Fibroblast of upper back skin (primary cell): ENCODE measurements around the gene MRRF.
A peak's percentile ranks its signal among the peaks of the same experiment; 100 is the strongest.

Source experiments
- DNase-seq: peaks from one replicate; pipeline ENCODE4 v3.0.0-alpha.2; 2013

Gene MRRF

GRCh38 chr9:122228568-122229484 is 35.9 kb upstream of the MRRF start, which contains the start of gene LHX6:
Gene LHX6 (minus strand): TSS chr9:122228957. CDS start chr9:122228740, 217 bp downstream.
- DNase-seq, result peak; percentile 36

- no peak for DNase-seq
Observed at GRCh38 chr9:122229485-122229837, 35.2 kb upstream of the MRRF start.

DNA sequence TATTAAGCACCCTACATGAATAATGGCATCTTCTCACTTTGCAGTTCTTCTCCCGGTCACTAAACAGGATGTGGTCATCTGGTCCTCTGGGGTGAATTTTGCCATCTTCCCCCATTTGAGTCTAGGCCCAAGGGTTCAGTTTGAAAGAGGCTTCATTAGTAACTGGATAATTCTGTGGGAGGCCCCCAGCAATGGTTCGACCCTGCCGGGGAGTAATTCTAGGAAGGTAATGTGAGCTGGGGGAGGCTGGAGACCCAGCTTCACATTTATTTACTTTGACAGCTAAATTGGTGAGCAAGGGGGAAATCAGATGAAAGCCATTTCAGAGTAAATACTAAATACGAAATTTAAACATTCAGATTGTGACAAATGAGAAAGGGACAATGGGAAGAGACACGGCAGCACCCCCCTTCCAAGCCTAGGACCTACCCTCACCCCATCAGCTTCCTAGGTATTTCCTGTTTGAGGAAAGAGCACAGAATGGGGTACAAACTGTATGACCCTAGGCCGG is 31.8 kb upstream of the MRRF start:
- no peak for DNase-seq

DNA sequence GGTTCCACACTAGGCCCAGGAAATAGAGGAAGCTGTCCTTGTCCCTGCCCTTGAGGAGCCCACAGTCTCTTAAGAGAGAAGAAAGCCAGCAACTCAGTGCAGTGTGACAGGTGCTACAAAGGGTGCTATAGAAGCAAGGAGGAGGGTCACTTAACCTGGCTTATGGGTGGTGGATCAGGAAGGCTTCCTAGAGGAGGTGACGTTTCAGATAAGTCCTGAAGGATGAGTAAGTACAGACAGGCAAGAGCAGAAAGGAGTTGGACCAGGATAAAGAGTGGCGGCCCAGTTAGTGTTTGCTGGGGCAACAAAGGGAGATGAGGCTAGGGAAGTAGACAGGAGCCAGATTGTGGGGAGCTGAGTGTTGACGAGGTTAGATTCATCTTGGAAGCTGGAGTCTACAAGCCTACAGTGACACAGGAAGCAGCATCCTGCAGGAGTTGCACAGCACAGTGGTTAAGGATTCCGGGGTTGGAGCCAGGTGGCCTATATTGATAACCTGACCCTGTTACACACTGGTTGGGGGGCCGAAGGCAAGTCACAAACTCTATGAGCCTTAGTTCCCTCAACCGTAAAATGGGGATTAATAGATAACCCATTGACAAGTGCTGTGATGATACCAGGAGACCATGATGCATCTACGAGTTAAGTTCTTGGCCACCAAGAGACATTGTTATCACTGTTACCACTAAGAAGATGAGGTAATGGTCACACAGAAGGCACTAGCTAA is 30.5 kb upstream of the MRRF start:
- DNase-seq, result no peak

- DNase-seq, result no peak
Observed at GRCh38 chr9:122236681-122237080, 28.0 kb upstream of the MRRF start.

DNA sequence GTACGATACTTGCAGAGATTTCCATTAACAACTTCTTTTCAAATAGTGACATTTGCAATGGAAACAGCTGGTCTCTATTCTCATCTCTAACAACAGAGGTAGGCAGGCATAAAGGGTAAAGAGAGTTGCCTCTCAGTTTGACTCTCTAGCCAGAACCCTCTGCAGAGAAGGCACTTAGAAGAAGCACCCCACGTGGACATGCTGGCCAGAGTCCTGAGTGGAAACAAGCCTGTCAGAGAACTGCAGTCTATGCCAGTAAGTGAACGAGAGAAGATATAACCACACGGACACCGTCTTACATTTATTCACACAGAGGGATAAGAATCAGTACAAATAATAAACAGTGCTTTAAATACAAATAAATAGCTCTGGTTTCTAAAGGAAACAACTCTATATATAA is 25.0 kb upstream of the MRRF start:
- no peak for DNase-seq

DNA sequence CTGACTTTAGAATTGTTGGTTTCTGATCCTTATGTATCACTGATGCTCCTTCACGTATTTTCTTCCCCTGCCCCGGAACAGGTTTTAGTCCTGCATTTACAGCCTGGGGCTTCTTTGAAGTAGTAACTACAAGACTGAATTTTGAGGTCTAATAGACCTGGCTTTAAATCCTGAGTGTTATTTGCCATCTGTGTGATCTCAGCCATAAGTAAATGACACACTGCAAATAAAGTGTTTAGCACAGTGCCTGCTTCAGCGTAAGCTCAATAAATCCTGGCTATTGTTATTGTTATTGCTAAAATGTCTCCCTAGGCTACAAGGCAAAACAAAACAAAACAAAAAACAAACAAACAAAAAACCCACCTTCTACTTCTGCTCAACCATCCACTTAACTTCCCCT is 20.3 kb upstream of the MRRF start:
- DNase-seq, result no peak

- no peak for DNase-seq
Observed at GRCh38 chr9:122246666-122247065, 18.0 kb upstream of the MRRF start.

GRCh38 chr9:122248448-122248865 is 16.2 kb upstream of the MRRF start:
- DNase-seq, result no peak

- no peak for DNase-seq
Observed at GRCh38 chr9:122251351-122251750, 13.3 kb upstream of the MRRF start.

GRCh38 chr9:122252796-122253195 is 11.9 kb upstream of the MRRF start:
- no peak for DNase-seq

GRCh38 chr9:122254761-122255160 is 9.9 kb upstream of the MRRF start:
- no peak for DNase-seq

- DNase-seq, result no peak
Observed at GRCh38 chr9:122256206-122256605, 8.5 kb upstream of the MRRF start.

DNA sequence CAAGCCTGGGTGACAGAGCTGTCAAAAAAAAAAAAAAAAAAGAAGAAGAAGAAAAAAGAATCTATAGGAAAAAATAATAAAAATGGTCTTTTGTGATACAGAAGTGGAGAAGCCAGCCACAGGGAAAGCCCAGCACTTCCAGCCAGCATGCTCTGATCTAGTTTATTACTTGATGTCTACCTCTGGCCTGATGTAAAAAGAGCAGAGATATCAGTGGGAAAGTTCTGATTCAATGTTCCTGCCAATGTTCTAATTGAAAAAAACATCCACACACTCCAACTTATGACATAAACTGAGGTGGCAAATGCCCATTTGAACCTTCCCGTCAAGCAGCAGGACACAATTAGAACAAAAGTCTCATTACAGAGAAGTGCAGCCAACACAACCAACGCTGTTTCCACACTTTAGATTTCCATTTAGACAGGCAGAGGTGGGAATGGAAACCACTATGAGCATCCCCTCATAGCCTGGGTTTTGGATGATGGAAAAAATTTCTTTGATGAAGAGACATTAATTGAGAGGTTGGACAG is 5.7 kb upstream of the MRRF start:
- DNase-seq, result no peak

- DNase-seq, result peak; percentile 46
Observed at GRCh38 chr9:122261469-122261881, 3.2 kb upstream of the MRRF start.

- no peak for DNase-seq
Observed at GRCh38 chr9:122262073-122262472, 2.6 kb upstream of the MRRF start.

DNA sequence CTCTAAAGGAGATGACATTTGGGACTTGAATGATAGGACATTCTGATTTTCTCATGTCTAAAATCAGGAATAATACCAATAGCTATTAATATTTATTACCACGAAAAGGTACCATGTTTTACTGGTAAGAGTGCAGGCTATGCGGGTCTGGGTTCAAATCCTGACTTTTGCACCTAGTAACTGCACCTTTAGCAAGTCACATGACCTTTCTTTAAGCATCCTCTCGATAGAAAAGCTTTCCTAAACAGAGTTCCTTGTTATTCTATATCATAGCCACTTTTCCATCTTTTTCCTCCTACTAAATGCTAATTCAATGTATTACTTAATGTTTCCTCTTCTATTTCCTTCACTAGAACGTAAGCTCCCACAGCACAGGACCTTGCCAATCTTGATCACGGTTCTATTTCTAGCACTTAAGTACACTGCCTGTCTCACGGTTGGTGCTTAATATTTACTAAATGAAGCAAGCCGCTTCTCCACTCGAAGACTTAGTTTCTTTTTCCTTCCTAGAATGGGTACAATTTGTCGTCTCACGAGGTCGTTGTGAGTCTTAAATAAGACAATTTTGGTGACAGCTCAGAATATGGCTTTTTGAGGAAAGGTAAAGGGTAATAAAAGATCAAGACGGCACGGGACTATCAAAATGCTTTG is 858 bp upstream of the MRRF start:
- peak; percentile 1 for DNase-seq

GRCh38 chr9:122265149-122265915 is 650 bp downstream of the MRRF start:
- peak; percentile 13 for DNase-seq

DNA sequence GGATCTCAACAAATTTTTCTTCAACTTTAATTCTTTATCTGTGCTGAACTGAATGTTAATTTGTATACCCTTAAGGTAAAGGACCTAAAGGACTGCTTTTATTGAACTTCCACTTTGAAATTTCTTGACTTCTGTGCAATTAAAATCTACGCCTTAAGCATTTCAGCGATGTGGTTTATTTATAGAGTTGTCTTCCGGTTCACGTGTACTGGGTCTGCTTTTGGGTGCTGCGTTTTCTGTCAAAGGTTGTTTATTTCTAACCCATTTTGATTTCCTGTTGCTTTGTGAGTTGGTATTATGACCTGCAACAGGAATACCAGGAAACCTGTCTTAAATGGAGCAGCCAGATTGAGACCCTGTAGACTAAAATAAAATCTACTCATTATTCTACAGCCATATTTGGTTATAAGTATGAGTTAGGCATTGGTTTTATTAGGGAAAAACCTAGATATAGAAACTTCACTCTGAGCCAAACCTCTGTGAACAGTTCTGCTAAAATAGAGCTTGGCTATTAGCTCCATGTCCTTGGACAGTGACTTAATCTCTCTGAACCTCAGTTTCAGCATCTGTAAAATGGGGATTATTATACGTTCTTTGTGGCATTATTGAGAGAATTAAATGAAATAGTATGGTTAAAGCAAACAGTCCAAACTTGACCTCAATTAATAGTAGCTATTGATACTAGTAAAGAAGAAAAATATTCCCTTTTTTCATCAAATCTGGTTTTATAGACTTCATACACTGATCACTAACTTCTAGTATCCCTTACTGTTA is 3.5 kb downstream of the MRRF start:
- DNase-seq, result no peak

DNA sequence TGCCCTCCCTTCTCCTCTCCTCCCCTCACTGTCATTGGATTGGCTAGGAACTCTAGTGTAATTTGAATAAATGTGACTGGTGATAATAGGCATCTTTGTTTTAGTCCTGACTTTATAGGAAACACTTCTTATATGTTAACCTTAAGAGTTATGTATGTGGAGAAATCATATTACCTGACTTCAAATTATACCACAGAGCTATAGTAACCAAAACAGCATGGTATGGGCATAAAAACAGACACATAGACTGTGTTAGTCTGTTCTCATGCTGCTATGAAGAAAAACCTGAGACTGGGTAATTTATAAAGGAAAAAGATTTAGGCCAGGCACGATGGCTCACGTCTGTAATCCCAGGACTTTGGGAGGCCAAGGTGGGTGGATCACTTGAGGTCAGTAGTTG is 9.4 kb downstream of the MRRF start:
- DNase-seq, result no peak

DNA sequence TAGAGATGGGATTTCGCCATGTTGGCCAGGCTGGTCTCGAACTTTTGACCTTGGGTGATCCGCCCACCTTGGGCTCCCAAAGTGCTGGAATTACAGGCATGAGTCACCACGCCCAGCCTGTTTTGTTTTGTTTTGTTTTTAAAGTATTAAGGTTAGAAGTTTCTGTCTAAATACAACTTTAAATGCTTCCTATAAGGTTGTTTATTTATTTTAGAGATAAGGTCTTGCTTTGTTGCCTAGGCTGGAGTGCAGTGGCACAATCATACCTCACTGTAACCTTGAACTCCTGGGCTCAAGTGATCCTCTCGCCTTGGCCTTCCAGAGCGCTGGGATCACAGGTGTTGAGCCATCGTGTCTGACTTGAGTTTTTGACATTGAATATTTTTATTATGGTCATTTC is 11.4 kb downstream of the MRRF start:
- DNase-seq, result no peak
